Osteoblast (primary cell): ENCODE data around the gene ZEB2. TPM values are rescaled to one million over a fixed set of nuclear protein-coding genes. Genes with fewer than 3 reads are reported as not detected.

Experiments used
- DNase-seq: peaks from one replicate; pipeline ENCODE4 v3.0.0; 2011; ENCODE audit warnings: low spot score, mixed read lengths; ENCODE audit not compliant: insufficient read length; ENCODE audit errors: missing footprints
- H2AFZ ChIP-seq: 2 replicates; pipeline ENCODE4 v1.6.0; 2011; ENCODE audit warnings: mild to moderate bottlenecking, low read length
- H3K27ac ChIP-seq: 2 replicates; pipeline ENCODE4 v1.5.1; 2011; ENCODE audit warnings: mild to moderate bottlenecking, low read depth, low read length, moderate library complexity
- H3K27me3 ChIP-seq: 2 replicates; pipeline ENCODE4 v1.6.0; 2012; ENCODE audit warnings: mild to moderate bottlenecking, control low read depth, inconsistent platforms, low read length, moderate library complexity; ENCODE audit not compliant: insufficient read depth
- H3K36me3 ChIP-seq: 2 replicates; pipeline ENCODE4 v1.5.1; 2011; ENCODE audit warnings: mild to moderate bottlenecking, low read length, control low read depth, moderate library complexity; ENCODE audit not compliant: insufficient read depth
- H3K4me1 ChIP-seq: 2 replicates; pipeline ENCODE4 v1.5.1; 2011; ENCODE audit warnings: mild to moderate bottlenecking, low read length, control low read depth, moderate library complexity; ENCODE audit not compliant: insufficient read depth
- H3K4me2 ChIP-seq: 2 replicates; pipeline ENCODE4 v1.6.0; 2011; ENCODE audit warnings: mild to moderate bottlenecking, low read length; ENCODE audit not compliant: insufficient read depth
- H3K4me3 ChIP-seq: fragments of 200-600 bp; sonication (generic); 3 replicates; pipeline ENCODE4 v1.5.1; 2012; ENCODE audit warnings: mild to moderate bottlenecking, low read length, inconsistent platforms; ENCODE audit not compliant: insufficient read depth
- H3K79me2 ChIP-seq: 2 replicates; pipeline ENCODE4 v1.6.0; 2012; ENCODE audit warnings: mild to moderate bottlenecking, low read length, control low read depth, inconsistent platforms; ENCODE audit not compliant: insufficient read depth
- H3K9me3 ChIP-seq: 2 replicates; pipeline ENCODE4 v1.5.1; 2011; ENCODE audit warnings: low read depth, low read length, control low read depth
- H4K20me1 ChIP-seq: 2 replicates; pipeline ENCODE4 v1.6.0; 2012; ENCODE audit warnings: mild to moderate bottlenecking, low read length, control low read depth; ENCODE audit not compliant: insufficient read depth
- total RNA-seq: library from RNA; depleted of rRNA; stranded (reverse); fragments of >200 nt; gene quantifications from 2 replicates; pipeline ENCODE4 v1.2.3, GENCODE V29; 2012
- TF ChIP-seq, protein P1 (sequence below): IDR thresholded peaks from 2 replicates; pipeline ENCODE4 v1.5.1; 2011; ENCODE audit warnings: mild to moderate bottlenecking, low read depth, low read length, moderate library complexity; ENCODE audit errors: extremely low read depth

ZEB2 gene
- total RNA-seq, 1 donor: 119 TPM

DNA sequence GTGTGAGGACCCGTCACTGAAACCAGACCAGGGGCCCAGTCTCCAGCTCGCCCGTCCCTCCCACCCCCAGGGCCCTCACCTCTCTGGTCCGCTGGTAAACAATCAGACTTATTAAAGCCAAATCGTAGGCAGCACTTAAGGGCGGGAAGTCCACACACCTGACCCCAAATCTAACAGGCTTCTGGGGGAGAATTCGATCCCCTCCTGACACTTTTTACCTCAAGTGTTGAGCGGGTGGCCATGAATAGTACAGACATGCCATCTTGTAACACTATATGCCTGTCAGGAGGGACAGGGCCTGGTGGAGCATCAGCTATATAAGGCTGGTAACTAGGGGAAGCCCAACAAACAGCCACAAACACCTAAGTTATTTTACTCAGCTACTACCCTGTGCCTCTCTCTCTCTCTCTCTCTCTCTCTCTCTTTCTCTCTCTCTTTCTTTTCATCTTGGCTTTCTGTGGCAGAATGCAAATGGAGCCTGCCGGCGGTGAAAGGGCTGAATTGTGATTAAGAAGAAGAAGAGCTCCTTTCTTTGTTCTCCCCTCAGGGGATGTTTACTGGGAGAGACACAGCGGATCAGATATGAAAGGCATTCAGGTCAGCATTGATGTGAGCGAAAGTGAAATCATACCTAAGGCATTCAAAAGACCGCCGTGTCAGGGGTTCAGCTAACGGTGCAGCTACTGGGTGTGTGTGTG, 9.5 kb downstream of the ZEB2 start:
- H3K4me3 ChIP-seq: peak overlapping the region; percentile 55
- H3K4me2 ChIP-seq: peak overlapping the region; percentile 83
- H3K4me1 ChIP-seq: peaks cover 97% of the 10 kb centered on the region
- peaks cover 99% of the 10 kb centered on the region for H3K79me2 ChIP-seq
- H3K27ac ChIP-seq: peak overlapping the region; percentile 93
- no peaks in the 10 kb centered on the region for H3K36me3 ChIP-seq
- no peaks in the 10 kb centered on the region for H4K20me1 ChIP-seq
- H2AFZ ChIP-seq: no peak overlapping the region
- DNase-seq: no peak
- H3K9me3 ChIP-seq: no peaks in the 10 kb centered on the region
- TF ChIP-seq, protein P1, sequence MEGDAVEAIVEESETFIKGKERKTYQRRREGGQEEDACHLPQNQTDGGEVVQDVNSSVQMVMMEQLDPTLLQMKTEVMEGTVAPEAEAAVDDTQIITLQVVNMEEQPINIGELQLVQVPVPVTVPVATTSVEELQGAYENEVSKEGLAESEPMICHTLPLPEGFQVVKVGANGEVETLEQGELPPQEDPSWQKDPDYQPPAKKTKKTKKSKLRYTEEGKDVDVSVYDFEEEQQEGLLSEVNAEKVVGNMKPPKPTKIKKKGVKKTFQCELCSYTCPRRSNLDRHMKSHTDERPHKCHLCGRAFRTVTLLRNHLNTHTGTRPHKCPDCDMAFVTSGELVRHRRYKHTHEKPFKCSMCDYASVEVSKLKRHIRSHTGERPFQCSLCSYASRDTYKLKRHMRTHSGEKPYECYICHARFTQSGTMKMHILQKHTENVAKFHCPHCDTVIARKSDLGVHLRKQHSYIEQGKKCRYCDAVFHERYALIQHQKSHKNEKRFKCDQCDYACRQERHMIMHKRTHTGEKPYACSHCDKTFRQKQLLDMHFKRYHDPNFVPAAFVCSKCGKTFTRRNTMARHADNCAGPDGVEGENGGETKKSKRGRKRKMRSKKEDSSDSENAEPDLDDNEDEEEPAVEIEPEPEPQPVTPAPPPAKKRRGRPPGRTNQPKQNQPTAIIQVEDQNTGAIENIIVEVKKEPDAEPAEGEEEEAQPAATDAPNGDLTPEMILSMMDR: no peak
- no peaks in the 10 kb centered on the region for H3K27me3 ChIP-seq

DNA sequence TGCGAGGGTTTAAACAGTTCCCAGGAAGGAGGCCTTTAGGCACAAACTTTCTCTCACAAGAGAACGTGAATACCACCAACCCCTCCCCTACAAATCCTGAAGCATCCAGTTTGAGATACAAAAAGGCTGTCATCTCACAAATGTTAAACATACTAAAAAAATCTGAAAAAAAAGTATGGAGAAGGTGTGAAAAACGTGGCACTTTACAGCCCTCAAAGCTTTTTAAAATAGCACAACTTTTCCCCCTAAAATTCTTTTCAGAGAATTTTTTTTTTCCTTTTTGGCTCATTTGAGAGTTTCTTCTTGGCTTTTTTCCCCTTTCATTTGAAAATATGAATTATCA, 10.1 kb downstream of the ZEB2 start:
- Histone ChIP-seq H2AFZ (no peak overlapping the region), H3K4me1 (peaks cover 99% of the 10 kb centered on the region), H4K20me1 (no peaks in the 10 kb centered on the region), H3K79me2 (peaks cover 99% of the 10 kb centered on the region), H3K9me3 (no peaks in the 10 kb centered on the region), H3K36me3 (no peaks in the 10 kb centered on the region), H3K27ac (peak overlapping the region; percentile 93), H3K4me3 (no peak overlapping the region), H3K27me3 (no peaks in the 10 kb centered on the region), H3K4me2 (peak overlapping the region; percentile 83)
- TF ChIP-seq, protein P1: no peak
- no peak for DNase-seq

DNA sequence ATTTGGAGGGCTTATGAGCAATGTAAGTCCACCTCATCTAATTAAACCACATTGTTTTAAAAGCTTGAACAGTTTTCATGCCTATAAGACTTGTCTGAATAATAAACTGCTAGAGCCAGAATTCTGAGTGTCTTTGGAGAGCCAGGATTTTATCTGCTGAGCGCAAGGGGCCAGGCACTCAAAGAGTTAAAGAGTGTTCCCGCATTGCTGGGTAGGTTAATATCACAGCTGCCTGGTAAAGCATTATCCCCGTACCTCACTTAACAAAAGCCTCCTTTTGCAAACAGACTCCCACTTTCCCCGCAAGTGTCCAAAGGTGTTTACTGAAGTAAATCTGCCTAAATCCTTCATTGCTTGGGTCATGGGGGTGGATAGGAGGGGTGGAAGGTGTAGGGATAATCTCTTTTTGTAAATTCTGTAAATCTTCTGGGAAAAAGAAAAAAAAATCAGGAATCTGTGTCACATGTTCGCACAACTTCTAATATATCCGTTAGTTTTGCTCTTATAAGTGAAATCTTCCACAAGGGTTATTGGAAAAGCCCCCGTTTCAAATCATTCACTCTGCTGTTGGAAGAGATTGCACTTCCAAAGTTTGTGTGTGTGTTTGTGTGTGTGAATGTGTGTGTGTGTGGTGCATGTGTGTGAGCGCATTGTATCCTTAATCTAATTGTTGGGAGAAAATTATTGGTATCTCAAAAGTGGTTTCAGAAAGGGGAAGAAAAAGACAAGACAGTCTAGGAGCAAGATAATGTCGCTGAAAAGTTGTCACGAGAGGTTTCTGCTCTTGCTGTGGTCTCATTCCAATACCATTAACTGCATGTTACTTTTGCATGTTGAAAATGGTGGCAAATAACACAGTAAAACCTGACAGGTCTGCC, 10.7 kb downstream of the ZEB2 start:
- Histone ChIP-seq H2AFZ (no peak overlapping the region), H3K27ac (peak overlapping the region; percentile 93), H3K9me3 (no peaks in the 10 kb centered on the region), H3K4me2 (peak overlapping the region; percentile 83), H3K27me3 (no peaks in the 10 kb centered on the region), H4K20me1 (peaks cover 6% of the 10 kb centered on the region), H3K4me3 (peak overlapping the region; percentile 41), H3K36me3 (no peaks in the 10 kb centered on the region), H3K4me1 (peaks cover 99% of the 10 kb centered on the region), H3K79me2 (peaks cover 99% of the 10 kb centered on the region)
- TF ChIP-seq, protein P1: no peak
- DNase-seq: no peak
